Choroid plexus epithelial cell (primary cell): Measurements from ENCODE around the gene GTF2I.
"Not testable (repeated sequence)": the region's sequence is repeated elsewhere in the genome, so short reads cannot be mapped to it uniquely, and the experiment has no call there.

Experiments
- DNase-seq: peaks from one replicate; pipeline ENCODE4 v3.0.0-alpha.2; 2010; ENCODE audit warnings: low read depth
- H3K4me3 ChIP-seq: 2 replicates; pipeline ENCODE4 v1.5.1; 2011; ENCODE audit warnings: low read depth, mild to moderate bottlenecking, control low read depth, low read length, moderate library complexity
- CTCF ChIP-seq: conservative IDR thresholded peaks from 2 replicates; pipeline ENCODE4 v1.5.1; 2011; ENCODE audit warnings: low read depth, mild to moderate bottlenecking, control low read depth, inconsistent platforms, low read length, moderate library complexity

Gene GTF2I

GRCh38 chr7:74674166-74674565, 16.6 kb downstream of the GTF2I start:
- no peak overlapping the region for H3K4me3 ChIP-seq
- TF ChIP-seq CTCF: no peak
- DNase-seq: no peak

GRCh38 chr7:74682829-74683228, 25.3 kb downstream of the GTF2I start:
- TF ChIP-seq CTCF: no peak
- H3K4me3 ChIP-seq: no peak overlapping the region
- DNase-seq: no peak

- no peak overlapping the region for H3K4me3 ChIP-seq
- TF ChIP-seq CTCF: no peak
- DNase-seq: no peak
Measured at GRCh38 chr7:74683799-74684198, 26.3 kb downstream of the GTF2I start.

GRCh38 chr7:74684473-74684872, 27.0 kb downstream of the GTF2I start:
- H3K4me3 ChIP-seq: no peak overlapping the region
- TF ChIP-seq CTCF: no peak
- no peak for DNase-seq

- H3K4me3 ChIP-seq: no peak overlapping the region
- TF ChIP-seq CTCF: no peak
Measured at GRCh38 chr7:74684921-74685320, 27.4 kb downstream of the GTF2I start.

GRCh38 chr7:74690474-74690873, 33.0 kb downstream of the GTF2I start:
- no peak for TF ChIP-seq CTCF
- no peak overlapping the region for H3K4me3 ChIP-seq
- DNase-seq: no peak

More at GRCh38 chr7:74684921-74685320, 27.4 kb downstream of the GTF2I start:
- no peak for DNase-seq

GRCh38 chr7:74704419-74704818, 46.9 kb downstream of the GTF2I start:
- not testable (repeated sequence) for DNase-seq, H3K4me3 ChIP-seq

GRCh38 chr7:74707238-74707637, 49.7 kb downstream of the GTF2I start:
- no peak overlapping the region for H3K4me3 ChIP-seq
- no peak for TF ChIP-seq CTCF
- DNase-seq: no peak
